Stomach (tissue), 4 donors: ENCODE measurements around the gene RPL36AL.
"Not testable (repeated sequence)": the region's sequence is repeated elsewhere in the genome, so short reads cannot be mapped to it uniquely, and the experiment has no call there.

ENCODE experiments used
- CTCF ChIP-seq, 7 experiments: fragments of 450-650 bp in 4 of 7; fragments of 200-600 bp in 3 of 7; sonication (generic) in 3 of 7; IDR thresholded peaks; one replicate each; pipeline ENCODE4 v1.5.1; 2016 to 2019; ENCODE audit warnings: antibody characterized with exemption in 7 of 7, control low read depth in 2 of 7, mild to moderate bottlenecking in 1 of 7
- EP300 ChIP-seq: sonication (generic); formaldehyde crosslinking; IDR thresholded peaks from one replicate; pipeline ENCODE4 v1.6.1; 2017; ENCODE audit warnings: antibody characterized with exemption
- POLR2AphosphoS5 ChIP-seq, 3 donors: sonication (generic); formaldehyde crosslinking; IDR thresholded peaks; one replicate each; pipeline ENCODE4 v1.6.1; 2016; ENCODE audit warnings: antibody characterized with exemption in 3 of 3

- not testable (repeated sequence) for TF ChIP-seq CTCF (IDR thresholded peaks at IDR 0.05); EP300; POLR2AphosphoS5 (IDR thresholded peaks at IDR 0.05)
Measured at GRCh38 chr14:49584981-49585640, 35.3 kb downstream of the RPL36AL start.
